Esophagus muscularis mucosa (tissue), 4 donors: Measurements from ENCODE around the gene NFIB. TPM values are rescaled to one million over a fixed set of nuclear protein-coding genes. Genes with fewer than 3 reads are reported as not detected.

ENCODE experiments used
- DNase-seq: peaks from one replicate; pipeline ENCODE4 v3.0.0-alpha.2; 2017; ENCODE audit errors: extremely low spot score
- H3K27ac ChIP-seq, 4 donors: fragments of 200-600 bp; sonication (generic); replicated peaks in 1 of 4; 1 replicate in 3 of 4; 2 replicates in 1 of 4; pipeline ENCODE4 v1.5.1; 2016 to 2019; ENCODE audit warnings: mild to moderate bottlenecking in 1 of 4
- H3K27me3 ChIP-seq, 4 donors: fragments of 200-600 bp; sonication (generic); one replicate each; pipeline versions ENCODE4 v1.5.1 to v1.6.0; 2016 to 2019
- H3K36me3 ChIP-seq, 4 donors: fragments of 200-600 bp; sonication (generic); one replicate each; pipeline ENCODE4 v1.5.1; 2016 to 2019
- H3K4me1 ChIP-seq, 4 donors: fragments of 200-600 bp; sonication (generic); one replicate each; pipeline ENCODE4 v1.5.1; 2016 to 2019
- H3K4me3 ChIP-seq, 4 donors: fragments of 200-600 bp; sonication (generic); 1 replicate in 2 of 4; 2 replicates in 2 of 4; pipeline ENCODE4 v1.5.1; 2016 to 2019; ENCODE audit warnings: mild to moderate bottlenecking in 4 of 4, moderate library complexity in 1 of 4
- H3K9me3 ChIP-seq, 4 donors: fragments of 200-600 bp; sonication (generic); 1 replicate in 3 of 4; 2 replicates in 1 of 4; pipeline ENCODE4 v1.5.1; 2016 to 2019
- CTCF ChIP-seq, 3 experiments: fragments of 200-600 bp in 2 of 3; fragments of 450-650 bp in 1 of 3; sonication (generic) in 2 of 3; IDR thresholded peaks; one replicate each; pipeline ENCODE4 v1.5.1; 2017 to 2019; ENCODE audit warnings: antibody characterized with exemption in 3 of 3, mild to moderate bottlenecking in 2 of 3, moderate library complexity in 1 of 3
- EP300 ChIP-seq: sonication (generic); formaldehyde crosslinking; IDR thresholded peaks from one replicate; pipeline ENCODE4 v1.6.1; 2017; ENCODE audit warnings: antibody characterized with exemption
- POLR2A ChIP-seq: fragments of 450-650 bp; IDR thresholded peaks from one replicate; pipeline ENCODE4 v1.6.1; 2017; ENCODE audit warnings: antibody characterized with exemption, moderate library complexity, mild to moderate bottlenecking, low read depth
- POLR2AphosphoS5 ChIP-seq, 2 donors: sonication (generic); formaldehyde crosslinking; IDR thresholded peaks; one replicate each; pipeline ENCODE4 v1.6.1; 2017; ENCODE audit warnings: antibody characterized with exemption in 2 of 2
- whole genome bisulfite sequencing: methylation state at CpG from one replicate; pipeline ENCODE4 v1.1.5; 2018; 5-methylcytosine and 5-hydroxymethylcytosine counted together
- intact Hi-C: fragments of 100-400 bp; cut with DNase I; formaldehyde crosslinking; loops from one replicate; pipeline ENCODE4 v1.15.1; 2023
- total RNA-seq, 4 donors: library from RNA; depleted of rRNA; stranded (reverse); fragments of >200 nt; gene quantifications; one replicate each; pipeline versions ENCODE4 v1.1.0 to v1.2.1, GENCODE V29; 2016

Gene NFIB
- total RNA-seq, 4 donors from 2014 or later = 38.1 to 64.4 (median 55.8) TPM

GRCh38 chr9:14301006-14301405, 12.9 kb downstream of the NFIB start:
- intact Hi-C loops = no loop called here
- DNase-seq = no peak
- WGBS = 80% methylated on average over 4 of the region's 4 CpGs
- no peak overlapping the region for H3K4me3 ChIP-seq
- H3K36me3 ChIP-seq = peaks cover 0 to 10% (median 0%) of the 10 kb centered on the region in 4 donors
- TF ChIP-seq CTCF (IDR thresholded peaks at IDR 0.05) (no peak), POLR2AphosphoS5 (IDR thresholded peaks at IDR 0.05) (no peak), EP300 (no peak), POLR2A (no peak)
- H3K27ac ChIP-seq = peak overlapping the region in 1 of 4 donors; percentile 23
- no peaks in the 10 kb centered on the region for H3K27me3 ChIP-seq
- peaks cover 63 to 79% (median 66%) of the 10 kb centered on the region in 4 donors for H3K4me1 ChIP-seq
- H3K9me3 ChIP-seq = no peaks in the 10 kb centered on the region

- no peak for TF ChIP-seq POLR2A
- no peak for TF ChIP-seq POLR2AphosphoS5 (IDR thresholded peaks at IDR 0.05)
- no peak for TF ChIP-seq EP300
- no peak for DNase-seq
- H3K27me3 ChIP-seq = no peaks in the 10 kb centered on the region
- no peaks in the 10 kb centered on the region for H3K9me3 ChIP-seq
- intact Hi-C loops = no loop called here
- peaks cover 63 to 79% (median 66%) of the 10 kb centered on the region in 4 donors for H3K4me1 ChIP-seq
- 83% methylated on average over 3 of the region's 3 CpGs for whole genome bisulfite sequencing
- peak overlapping the region in 1 of 4 donors; percentile 23 for H3K27ac ChIP-seq
- H3K4me3 ChIP-seq = no peak overlapping the region
- peaks cover 0 to 10% (median 0%) of the 10 kb centered on the region in 4 donors for H3K36me3 ChIP-seq
These were observed 13.4 kb downstream of the NFIB start for GRCh38 chr9:14300588-14300987.

GRCh38 chr9:14300040-14300439, 13.9 kb downstream of the NFIB start:
- Histone ChIP-seq H3K36me3 (peaks cover 0 to 5% (median 0%) of the 10 kb centered on the region in 4 donors), H3K27me3 (no peaks in the 10 kb centered on the region), H3K9me3 (no peaks in the 10 kb centered on the region), H3K27ac (no peak overlapping the region), H3K4me1 (peaks cover 63 to 75% (median 66%) of the 10 kb centered on the region in 4 donors), H3K4me3 (peak overlapping the region in 1 of 4 donors; percentile 8)
- WGBS = 88% methylated on average over 9 of the region's 9 CpGs
- no peak for DNase-seq
- intact Hi-C loops = no loop called here
- TF ChIP-seq POLR2A (no peak), CTCF (IDR thresholded peaks at IDR 0.05) (no peak), POLR2AphosphoS5 (IDR thresholded peaks at IDR 0.05) (no peak), EP300 (no peak)

- H3K27me3 ChIP-seq = no peaks in the 10 kb centered on the region
- peaks cover 63 to 82% (median 67%) of the 10 kb centered on the region in 4 donors for H3K4me1 ChIP-seq
- TF ChIP-seq CTCF (IDR thresholded peaks at IDR 0.05) = no peak
- TF ChIP-seq EP300 = no peak
- peak; percentile 12 to 32 for TF ChIP-seq POLR2AphosphoS5 (IDR thresholded peaks at IDR 0.05)
- intact Hi-C loops = no loop called here
- no peaks in the 10 kb centered on the region for H3K36me3 ChIP-seq
- no peaks in the 10 kb centered on the region for H3K9me3 ChIP-seq
- H3K4me3 ChIP-seq = no peak overlapping the region
- peak overlapping the region in 3 of 4 donors; percentile 16 to 23 (median 22) for H3K27ac ChIP-seq
- whole genome bisulfite sequencing = 58% methylated on average over 7 of the region's 7 CpGs
- DNase-seq = no peak
These were observed 15.3 kb downstream of the NFIB start for GRCh38 chr9:14298601-14299022.

GRCh38 chr9:14296495-14297113, 17.3 kb downstream of the NFIB start:
- DNase-seq = no peak
- WGBS = 78% methylated on average over 7 of the region's 7 CpGs
- H3K36me3 ChIP-seq = no peaks in the 10 kb centered on the region
- TF ChIP-seq POLR2A = no peak
- TF ChIP-seq EP300 = no peak
- TF ChIP-seq POLR2AphosphoS5 (IDR thresholded peaks at IDR 0.05) = no peak
- no peak for TF ChIP-seq CTCF (IDR thresholded peaks at IDR 0.05)
- peak overlapping the region in 1 of 4 donors; percentile 17 for H3K27ac ChIP-seq
- H3K4me1 ChIP-seq = peaks cover 60 to 66% (median 63%) of the 10 kb centered on the region in 4 donors
- intact Hi-C loops = no loop called here
- no peak overlapping the region for H3K4me3 ChIP-seq
- H3K9me3 ChIP-seq = no peaks in the 10 kb centered on the region
- H3K27me3 ChIP-seq = no peaks in the 10 kb centered on the region
